GM12875 (cell line): ENCODE measurements around the gene PSMA7.

Source experiments
- H3K4me3 ChIP-seq: one replicate; pipeline ENCODE4 v1.5.1; 2011; ENCODE audit warnings: low read depth, low read length, control low read depth
- CTCF ChIP-seq: IDR thresholded peaks from 2 replicates; pipeline ENCODE4 v1.5.1; 2011; ENCODE audit warnings: low read depth, mild to moderate bottlenecking, control low read depth, inconsistent platforms, low read length, moderate library complexity, borderline replicate concordance; ENCODE audit not compliant: insufficient read depth

Gene PSMA7

GRCh38 chr20:62096421-62097380 lies 46.5 kb downstream of the PSMA7 start:
- no peak for TF ChIP-seq CTCF
- H3K4me3 ChIP-seq = no peak overlapping the region

GRCh38 chr20:62089393-62089792 lies 53.8 kb downstream of the PSMA7 start:
- TF ChIP-seq CTCF = no peak
- no peak overlapping the region for H3K4me3 ChIP-seq

- no peak overlapping the region for H3K4me3 ChIP-seq
- TF ChIP-seq CTCF = no peak
Measured at GRCh38 chr20:62088258-62089127, 54.7 kb downstream of the PSMA7 start.

GRCh38 chr20:62087632-62088031 lies 55.6 kb downstream of the PSMA7 start:
- no peak for TF ChIP-seq CTCF
- no peak overlapping the region for H3K4me3 ChIP-seq

- no peak overlapping the region for H3K4me3 ChIP-seq
- no peak for TF ChIP-seq CTCF
Measured at GRCh38 chr20:62087227-62087626, 56.0 kb downstream of the PSMA7 start.
